Nephron progenitor cell (in vitro differentiated cells): ENCODE results near the gene TBC1D20.
"Not testable (repeated sequence)": the region's sequence is repeated elsewhere in the genome, so short reads cannot be mapped to it uniquely, and the experiment has no call there.

Experiments used
- DNase-seq: peaks from one replicate; pipeline ENCODE4 v3.0.0; 2021
- H3K27ac Mint-ChIP-seq: 2 replicates; pipeline ENCODE4 v1.8.0; 2021; ENCODE audit warnings: mild to moderate bottlenecking, moderate library complexity, mixed read lengths
- H3K27me3 Mint-ChIP-seq: 2 replicates; pipeline ENCODE4 v1.8.0; 2021; ENCODE audit warnings: mild to moderate bottlenecking, low read depth, mixed read lengths; ENCODE audit not compliant: poor library complexity
- H3K36me3 Mint-ChIP-seq: 2 replicates; pipeline ENCODE4 v1.8.0; 2021; ENCODE audit warnings: low read depth, mixed read lengths
- H3K4me1 Mint-ChIP-seq: 2 replicates; pipeline ENCODE4 v1.8.0; 2021; ENCODE audit warnings: mixed read lengths
- H3K4me3 Mint-ChIP-seq: 2 replicates; pipeline ENCODE4 v1.8.0; 2021; ENCODE audit warnings: mild to moderate bottlenecking, moderate library complexity, mixed read lengths
- H3K9me3 Mint-ChIP-seq: 2 replicates; pipeline ENCODE4 v1.8.0; 2021; ENCODE audit warnings: mild to moderate bottlenecking, moderate library complexity, mixed read lengths
- TF ChIP-seq, protein P1 (sequence below): fragments of 200-600 bp; sonication (generic); IDR thresholded peaks from 2 replicates; pipeline ENCODE4 v1.5.0; 2021; ENCODE audit warnings: antibody characterized with exemption

TBC1D20 gene

DNA sequence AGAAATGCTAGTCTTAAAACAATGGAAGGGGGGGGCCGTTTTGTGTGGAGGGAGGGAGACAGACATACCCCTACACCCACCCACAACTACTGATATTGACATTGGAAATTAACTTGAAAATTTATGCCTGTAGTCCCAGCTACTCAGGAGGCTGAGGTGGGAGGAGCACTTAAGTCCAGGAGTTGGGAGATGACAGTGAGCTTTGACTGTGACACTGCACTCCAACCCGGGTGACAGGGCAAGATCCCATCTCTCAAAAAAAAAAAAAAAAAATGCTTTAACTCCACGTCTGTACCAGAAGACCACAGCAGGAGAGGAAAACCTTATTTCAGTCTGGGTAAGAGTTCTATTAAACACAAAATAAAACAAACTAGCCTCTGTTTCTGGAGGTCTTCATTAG lies 2.2 kb downstream of the TBC1D20 start:
- Mint-ChIP-seq H3K9me3 (peaks cover 9% of the 10 kb centered on the region), H3K4me3 (peak overlapping the region; percentile 97), H3K36me3 (peaks cover 11% of the 10 kb centered on the region), H3K27me3 (peaks cover 7% of the 10 kb centered on the region), H3K4me1 (peaks cover 42% of the 10 kb centered on the region), H3K27ac (no peak overlapping the region)
- TF ChIP-seq, protein P1, sequence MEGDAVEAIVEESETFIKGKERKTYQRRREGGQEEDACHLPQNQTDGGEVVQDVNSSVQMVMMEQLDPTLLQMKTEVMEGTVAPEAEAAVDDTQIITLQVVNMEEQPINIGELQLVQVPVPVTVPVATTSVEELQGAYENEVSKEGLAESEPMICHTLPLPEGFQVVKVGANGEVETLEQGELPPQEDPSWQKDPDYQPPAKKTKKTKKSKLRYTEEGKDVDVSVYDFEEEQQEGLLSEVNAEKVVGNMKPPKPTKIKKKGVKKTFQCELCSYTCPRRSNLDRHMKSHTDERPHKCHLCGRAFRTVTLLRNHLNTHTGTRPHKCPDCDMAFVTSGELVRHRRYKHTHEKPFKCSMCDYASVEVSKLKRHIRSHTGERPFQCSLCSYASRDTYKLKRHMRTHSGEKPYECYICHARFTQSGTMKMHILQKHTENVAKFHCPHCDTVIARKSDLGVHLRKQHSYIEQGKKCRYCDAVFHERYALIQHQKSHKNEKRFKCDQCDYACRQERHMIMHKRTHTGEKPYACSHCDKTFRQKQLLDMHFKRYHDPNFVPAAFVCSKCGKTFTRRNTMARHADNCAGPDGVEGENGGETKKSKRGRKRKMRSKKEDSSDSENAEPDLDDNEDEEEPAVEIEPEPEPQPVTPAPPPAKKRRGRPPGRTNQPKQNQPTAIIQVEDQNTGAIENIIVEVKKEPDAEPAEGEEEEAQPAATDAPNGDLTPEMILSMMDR, result no peak
- no peak for DNase-seq

DNA sequence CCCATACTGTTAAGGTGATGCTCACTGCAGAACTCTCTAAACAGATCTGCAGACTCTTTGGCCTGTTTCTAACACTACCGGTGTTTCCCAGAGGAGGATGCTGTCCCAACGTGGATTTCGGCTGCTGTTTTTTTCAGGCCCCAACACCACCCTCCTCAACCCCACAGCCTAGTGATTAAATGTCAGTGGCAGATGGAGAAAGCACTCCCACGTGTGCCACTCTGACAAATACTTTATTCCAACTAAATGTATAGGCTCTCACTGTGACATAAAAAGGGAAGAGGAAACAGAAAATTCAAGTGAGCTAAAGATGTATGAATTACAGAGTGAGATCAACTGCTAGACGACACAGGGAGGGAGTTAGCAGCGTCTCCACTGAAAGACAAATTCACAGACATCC lies 3.6 kb downstream of the TBC1D20 start:
- H3K9me3 Mint-ChIP-seq, result peaks cover 5% of the 10 kb centered on the region
- DNase-seq, result no peak
- no peak overlapping the region for H3K4me3 Mint-ChIP-seq
- peaks cover 15% of the 10 kb centered on the region for H3K36me3 Mint-ChIP-seq
- TF ChIP-seq, protein P1, result no peak
- peaks cover 5% of the 10 kb centered on the region for H3K27me3 Mint-ChIP-seq
- peaks cover 42% of the 10 kb centered on the region for H3K4me1 Mint-ChIP-seq
- H3K27ac Mint-ChIP-seq, result peak overlapping the region; percentile 24

DNA sequence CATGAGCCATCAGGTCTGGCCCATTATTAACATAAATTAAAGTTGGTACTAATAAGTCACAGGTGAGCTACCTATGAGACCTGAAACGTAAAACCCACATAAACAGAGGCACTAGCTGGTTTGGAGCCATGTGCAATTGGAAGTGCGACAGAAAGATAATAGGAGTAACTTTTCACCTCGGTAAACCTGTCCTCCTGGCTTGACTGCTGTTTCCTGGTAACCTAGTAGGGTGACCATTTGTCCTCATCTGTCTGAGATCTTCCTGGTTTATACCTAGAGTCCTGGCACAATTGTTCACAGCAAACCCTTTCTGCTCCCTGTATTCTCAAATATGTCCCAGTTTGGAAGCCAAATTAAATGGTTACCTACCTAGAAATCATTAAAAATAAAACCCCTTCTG lies 7.4 kb downstream of the TBC1D20 start:
- no peak for DNase-seq
- Mint-ChIP-seq H3K27me3 (peaks cover 2% of the 10 kb centered on the region), H3K27ac (no peak overlapping the region), H3K36me3 (peaks cover 15% of the 10 kb centered on the region), H3K4me1 (peaks cover 19% of the 10 kb centered on the region), H3K4me3 (no peak overlapping the region), H3K9me3 (no peaks in the 10 kb centered on the region)
- TF ChIP-seq, protein P1, result no peak

DNA sequence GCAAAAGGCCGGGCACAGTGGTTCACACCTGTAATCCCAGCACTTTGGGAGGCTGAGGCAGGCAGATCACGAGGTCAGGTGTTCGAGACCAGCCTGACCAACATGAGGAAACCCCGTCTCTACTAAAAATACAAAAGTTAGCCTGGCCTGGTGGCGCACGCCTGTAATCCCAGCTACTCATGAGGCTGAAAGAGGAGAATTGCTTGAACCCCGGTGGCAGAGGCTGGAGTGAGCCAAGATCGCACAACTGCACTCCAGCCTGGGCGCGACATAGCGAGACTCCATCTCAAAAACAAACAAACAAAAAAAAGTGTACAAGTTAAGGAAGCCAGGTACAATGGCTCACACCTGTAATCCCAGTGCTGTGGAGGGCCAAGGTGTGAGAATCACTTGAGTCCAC lies 10.3 kb downstream of the TBC1D20 start:
- Mint-ChIP-seq H3K27ac (peak overlapping the region; percentile 25), H3K36me3 (peaks cover 25% of the 10 kb centered on the region)
- H3K4me3 Mint-ChIP-seq, H3K4me1 Mint-ChIP-seq, DNase-seq, H3K9me3 Mint-ChIP-seq, H3K27me3 Mint-ChIP-seq: not testable (repeated sequence)

DNA sequence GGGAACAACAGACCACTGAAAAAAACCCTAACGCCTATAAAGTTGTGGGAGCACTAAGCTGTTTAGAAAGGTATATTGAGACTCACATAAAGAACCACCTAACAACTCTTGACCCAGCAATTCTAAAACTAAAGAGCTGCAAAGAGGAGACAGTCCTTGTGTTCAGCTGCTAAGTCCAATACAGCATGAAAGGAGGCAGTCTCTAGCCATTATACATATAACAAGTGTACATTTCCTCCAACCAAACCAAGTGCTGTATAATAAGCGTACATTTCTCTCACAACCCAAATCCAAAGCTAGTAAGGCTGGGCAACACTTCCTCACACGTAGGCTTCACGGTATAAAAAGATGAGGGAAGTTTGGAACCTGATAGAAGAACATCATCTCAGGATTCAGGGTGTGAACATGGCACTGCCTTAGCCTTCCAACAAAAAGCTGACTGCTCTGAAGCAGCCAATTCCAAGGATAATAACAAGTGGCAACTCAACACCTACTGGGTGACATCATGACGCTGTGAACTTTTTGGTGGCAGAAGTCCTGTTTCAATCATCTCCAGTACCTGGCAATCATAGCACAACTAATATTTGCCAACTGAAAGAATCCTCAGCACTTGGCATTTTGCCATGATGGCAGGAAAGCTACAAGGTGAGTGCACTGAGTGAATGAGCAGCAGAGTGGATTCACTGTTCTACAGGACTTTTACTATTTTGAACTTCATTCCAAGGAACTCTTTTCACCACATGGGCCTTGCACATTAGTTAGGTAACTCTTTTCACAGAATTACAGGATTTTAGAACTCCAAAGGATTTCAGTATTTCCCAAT lies 16.6 kb downstream of the TBC1D20 start:
- H3K36me3 Mint-ChIP-seq, result peaks cover 59% of the 10 kb centered on the region
- H3K27me3 Mint-ChIP-seq, result no peaks in the 10 kb centered on the region
- H3K9me3 Mint-ChIP-seq, result no peaks in the 10 kb centered on the region
- no peak overlapping the region for H3K4me3 Mint-ChIP-seq
- peak overlapping the region; percentile 18 for H3K27ac Mint-ChIP-seq
- peaks cover 9% of the 10 kb centered on the region for H3K4me1 Mint-ChIP-seq
- TF ChIP-seq, protein P1, result no peak
- DNase-seq, result no peak

DNA sequence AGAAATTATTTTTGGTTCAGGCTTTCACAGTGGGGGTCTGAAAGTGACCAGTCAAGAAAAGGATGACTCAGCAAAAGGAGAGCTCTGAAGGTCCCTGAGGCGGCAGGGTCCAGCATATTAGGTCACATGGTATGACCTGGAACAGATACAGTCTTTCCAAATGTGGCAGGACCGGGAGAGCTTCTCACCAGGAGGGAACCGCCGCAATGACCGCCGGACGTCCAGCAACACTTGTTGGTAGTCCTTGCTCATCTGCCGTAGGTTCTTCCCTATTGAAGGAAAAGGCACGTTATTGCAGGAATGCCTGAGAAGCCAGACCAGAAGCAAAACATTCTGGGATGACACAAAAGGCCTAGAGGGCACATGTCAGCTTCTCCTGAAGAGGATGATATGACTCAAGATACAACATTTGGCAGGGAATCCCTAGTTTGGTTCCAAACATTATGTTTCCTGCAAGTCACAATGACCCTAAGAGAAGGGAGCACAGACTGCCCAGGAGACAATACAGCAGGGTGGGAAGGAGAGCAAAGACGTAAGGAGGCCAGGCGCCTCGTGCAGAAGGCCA lies 17.4 kb downstream of the TBC1D20 start:
- Mint-ChIP-seq H3K9me3 (no peaks in the 10 kb centered on the region), H3K27ac (peak overlapping the region; percentile 18), H3K4me3 (no peak overlapping the region), H3K4me1 (peaks cover 9% of the 10 kb centered on the region), H3K27me3 (no peaks in the 10 kb centered on the region), H3K36me3 (peaks cover 65% of the 10 kb centered on the region)
- TF ChIP-seq, protein P1, result no peak
- DNase-seq, result no peak
